Fibroblast of lung (primary cell): ENCODE data around the gene BCL2L13. TPM values are rescaled to one million over a fixed set of nuclear protein-coding genes. Genes with fewer than 3 reads are reported as not detected.

Source experiments
- DNase-seq, 2 donors: peaks; one replicate each; pipeline versions ENCODE4 v3.0.0 to v3.0.0-alpha.2; 2010; ENCODE audit warnings: low read depth in 2 of 2
- H2AFZ ChIP-seq: 2 replicates; pipeline ENCODE4 v1.5.1; 2012; ENCODE audit warnings: low read length, control low read depth, inconsistent platforms
- H3K27ac ChIP-seq: 2 replicates; pipeline ENCODE4 v1.5.1; 2011; ENCODE audit warnings: low read length, control low read depth; ENCODE audit not compliant: insufficient read depth
- H3K27me3 ChIP-seq: 2 replicates; pipeline ENCODE4 v1.5.1; 2011; ENCODE audit warnings: mild to moderate bottlenecking, low read length; ENCODE audit not compliant: control insufficient read depth, insufficient read depth
- H3K36me3 ChIP-seq: 2 replicates; pipeline ENCODE4 v1.5.1; 2011; ENCODE audit warnings: low read length; ENCODE audit not compliant: control insufficient read depth, insufficient read depth
- H3K4me1 ChIP-seq: 2 replicates; pipeline ENCODE4 v1.5.1; 2011; ENCODE audit warnings: low read length; ENCODE audit not compliant: control insufficient read depth, insufficient read depth; ENCODE audit errors: extremely low read depth
- H3K4me2 ChIP-seq: 2 replicates; pipeline ENCODE4 v1.5.1; 2011; ENCODE audit warnings: low read length, control low read depth; ENCODE audit not compliant: insufficient read depth; ENCODE audit errors: extremely low read depth
- H3K4me3 ChIP-seq, 4 experiments: fragments of 200-600 bp in 1 of 4; sonication (generic) in 1 of 4; replicated peaks in 1 of 4; 2 replicates each; pipeline ENCODE4 v1.5.1; 2011 to 2016; ENCODE audit warnings: low read length in 4 of 4, low read depth in 3 of 4, mild to moderate bottlenecking in 3 of 4, control low read depth in 2 of 4, inconsistent platforms in 1 of 4, mixed read lengths in 1 of 4; ENCODE audit not compliant: insufficient read depth in 1 of 4; ENCODE audit errors: control extremely low read depth in 1 of 4
- H3K79me2 ChIP-seq: 2 replicates; pipeline ENCODE4 v1.5.1; 2012; ENCODE audit warnings: mild to moderate bottlenecking, low read length, inconsistent platforms; ENCODE audit not compliant: control insufficient read depth, insufficient read depth
- H3K9ac ChIP-seq: 2 replicates; pipeline ENCODE4 v1.5.1; 2011; ENCODE audit warnings: mild to moderate bottlenecking, low read length, control low read depth; ENCODE audit not compliant: insufficient read depth
- H3K9me3 ChIP-seq: 2 replicates; pipeline ENCODE4 v1.5.1; 2012; ENCODE audit warnings: low read depth, low read length; ENCODE audit not compliant: control insufficient read depth, insufficient read depth
- H4K20me1 ChIP-seq: 2 replicates; pipeline ENCODE4 v1.5.1; 2011; ENCODE audit warnings: low read length; ENCODE audit not compliant: control insufficient read depth, insufficient read depth; ENCODE audit errors: extremely low read depth
- CTCF ChIP-seq, 2 donors: IDR thresholded peaks in 1 of 2; conservative IDR thresholded peaks in 1 of 2; 1 replicate in 1 of 2; 2 replicates in 1 of 2; pipeline ENCODE4 v1.5.1; 2011 to 2012; ENCODE audit warnings: low read length in 2 of 2, control low read depth in 1 of 2, inconsistent platforms in 1 of 2, low read depth in 1 of 2, mild to moderate bottlenecking in 1 of 2
- EZH2 ChIP-seq: IDR thresholded peaks from 2 replicates; pipeline ENCODE4 v1.5.1; 2012; ENCODE audit warnings: low read length, control low read depth, mild to moderate bottlenecking; ENCODE audit errors: missing control alignments
- polyA plus RNA-seq, 2 donors: library from polyadenylated mRNA; depleted of rRNA in 1 of 2; stranded (reverse) in 1 of 2; unstranded in 1 of 2; fragments of >200 nt; gene quantifications; 2 replicates each; pipeline ENCODE4 v1.2.1, GENCODE V29; 2011 to 2012; ENCODE audit warnings: missing spikeins in 1 of 2
- total RNA-seq: library from RNA; depleted of rRNA; stranded (reverse); fragments of >200 nt; gene quantifications from 2 replicates; pipeline ENCODE4 v1.2.1, GENCODE V29; 2014

BCL2L13 gene
- total and polyA plus RNA-seq, 2 donors (not counting 1 experiment from before 2014, with no cell fraction given): 65.1 to 76.8 TPM

GRCh38 chr22:17777005-17777716 is 138.6 kb downstream of the BCL2L13 start:
- H2AFZ ChIP-seq: no peak overlapping the region
- H3K79me2 ChIP-seq: no peaks in the 10 kb centered on the region
- H4K20me1 ChIP-seq: no peaks in the 10 kb centered on the region
- TF ChIP-seq EZH2: no peak
- no peak for TF ChIP-seq CTCF (conservative IDR thresholded peaks at IDR 0.05 in 1 of 2, IDR thresholded peaks at IDR 0.05 in 1 of 2; ENCODE audit: low read depth in 1 of 2, low read length in 2 of 2)
- no peak overlapping the region for H3K27ac ChIP-seq
- no peak overlapping the region for H3K4me3 ChIP-seq
- no peaks in the 10 kb centered on the region for H3K27me3 ChIP-seq
- peaks cover 13% of the 10 kb centered on the region for H3K4me1 ChIP-seq
- no peaks in the 10 kb centered on the region for H3K9me3 ChIP-seq
- no peak overlapping the region for H3K9ac ChIP-seq
- H3K36me3 ChIP-seq: no peaks in the 10 kb centered on the region
- H3K4me2 ChIP-seq: no peak overlapping the region
- no peak for DNase-seq

GRCh38 chr22:17777717-17778044 is 139.1 kb downstream of the BCL2L13 start:
- TF ChIP-seq EZH2 (no peak), CTCF (conservative IDR thresholded peaks at IDR 0.05 in 1 of 2, IDR thresholded peaks at IDR 0.05 in 1 of 2; ENCODE audit: low read depth in 1 of 2, low read length in 2 of 2) (no peak)
- no peak overlapping the region for H3K9ac ChIP-seq
- H3K79me2 ChIP-seq: no peaks in the 10 kb centered on the region
- H3K4me2 ChIP-seq: no peak overlapping the region
- H3K4me3 ChIP-seq: no peak overlapping the region
- no peaks in the 10 kb centered on the region for H3K27me3 ChIP-seq
- DNase-seq: no peak
- H3K27ac ChIP-seq: no peak overlapping the region
- no peak overlapping the region for H2AFZ ChIP-seq
- H3K9me3 ChIP-seq: no peaks in the 10 kb centered on the region
- H3K36me3 ChIP-seq: no peaks in the 10 kb centered on the region
- peaks cover 10% of the 10 kb centered on the region for H3K4me1 ChIP-seq
- H4K20me1 ChIP-seq: no peaks in the 10 kb centered on the region

- no peaks in the 10 kb centered on the region for H4K20me1 ChIP-seq
- H3K79me2 ChIP-seq: no peaks in the 10 kb centered on the region
- H3K36me3 ChIP-seq: no peaks in the 10 kb centered on the region
- H3K4me2 ChIP-seq: no peak overlapping the region
- H3K9me3 ChIP-seq: no peaks in the 10 kb centered on the region
- H3K4me1 ChIP-seq: peaks cover 3% of the 10 kb centered on the region
- no peak overlapping the region for H2AFZ ChIP-seq
- no peak overlapping the region for H3K9ac ChIP-seq
- DNase-seq: no peak
- no peak for TF ChIP-seq CTCF (conservative IDR thresholded peaks at IDR 0.05 in 1 of 2, IDR thresholded peaks at IDR 0.05 in 1 of 2; ENCODE audit: low read depth in 1 of 2, low read length in 2 of 2)
- no peak for TF ChIP-seq EZH2
- no peak overlapping the region for H3K27ac ChIP-seq
- H3K27me3 ChIP-seq: no peaks in the 10 kb centered on the region
- H3K4me3 ChIP-seq: no peak overlapping the region
Observed at GRCh38 chr22:17778412-17778976, 139.9 kb downstream of the BCL2L13 start.
